Measurements from ENCODE around the gene RIPPLY2.

DNA sequence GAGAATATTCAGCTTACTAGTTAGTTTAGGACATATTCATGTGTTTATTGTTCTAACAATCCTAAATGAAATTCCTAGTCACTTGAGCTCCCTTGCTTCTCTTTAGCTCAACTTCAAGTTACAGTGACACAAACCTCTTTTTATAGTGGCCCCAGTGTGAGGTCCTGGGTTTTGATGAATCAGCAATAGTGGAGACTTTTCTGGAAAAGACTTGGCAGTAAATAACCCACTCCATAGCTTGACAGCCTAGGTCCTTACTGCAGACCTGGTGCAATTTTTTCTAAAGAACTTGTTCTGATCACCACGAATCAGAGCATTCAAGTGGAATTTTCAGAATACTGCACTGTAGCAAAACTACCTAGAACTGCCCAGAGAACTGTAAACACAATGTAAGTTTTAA, 6.9 kb upstream of the RIPPLY2 start:
- TF ChIP-seq, protein P1, sequence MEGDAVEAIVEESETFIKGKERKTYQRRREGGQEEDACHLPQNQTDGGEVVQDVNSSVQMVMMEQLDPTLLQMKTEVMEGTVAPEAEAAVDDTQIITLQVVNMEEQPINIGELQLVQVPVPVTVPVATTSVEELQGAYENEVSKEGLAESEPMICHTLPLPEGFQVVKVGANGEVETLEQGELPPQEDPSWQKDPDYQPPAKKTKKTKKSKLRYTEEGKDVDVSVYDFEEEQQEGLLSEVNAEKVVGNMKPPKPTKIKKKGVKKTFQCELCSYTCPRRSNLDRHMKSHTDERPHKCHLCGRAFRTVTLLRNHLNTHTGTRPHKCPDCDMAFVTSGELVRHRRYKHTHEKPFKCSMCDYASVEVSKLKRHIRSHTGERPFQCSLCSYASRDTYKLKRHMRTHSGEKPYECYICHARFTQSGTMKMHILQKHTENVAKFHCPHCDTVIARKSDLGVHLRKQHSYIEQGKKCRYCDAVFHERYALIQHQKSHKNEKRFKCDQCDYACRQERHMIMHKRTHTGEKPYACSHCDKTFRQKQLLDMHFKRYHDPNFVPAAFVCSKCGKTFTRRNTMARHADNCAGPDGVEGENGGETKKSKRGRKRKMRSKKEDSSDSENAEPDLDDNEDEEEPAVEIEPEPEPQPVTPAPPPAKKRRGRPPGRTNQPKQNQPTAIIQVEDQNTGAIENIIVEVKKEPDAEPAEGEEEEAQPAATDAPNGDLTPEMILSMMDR (IDR thresholded peaks at IDR 0.05), result no peak
- no peak for TF ChIP-seq POLR2AphosphoS5 (IDR thresholded peaks at IDR 0.05)
- TF ChIP-seq EP300 (IDR thresholded peaks at IDR 0.05), result no peak
